H1 (cell line): ENCODE measurements around the gene OTOS. TPM values are rescaled to one million over a fixed set of nuclear protein-coding genes. Genes with fewer than 3 reads are reported as not detected.

Experiments
- ASH2L ChIP-seq: fragments of 200-600, 300-600 bp; sonication (generic); IDR thresholded peaks from one replicate; pipeline ENCODE4 v1.7.1; 2017; ENCODE audit warnings: low read length
- polyA plus RNA-seq, 7 experiments: library from polyadenylated mRNA; depleted of rRNA in 3 of 7; stranded (reverse) in 5 of 7; unstranded in 2 of 7; fragments of >200 nt in 5 of 7; fragments of 200-250 nt in 2 of 7; gene quantifications; 1 replicate in 5 of 7; 2 replicates in 1 of 7; 4 replicates in 1 of 7; pipeline versions ENCODE4 v1.2.1 to v1.2.3, GENCODE V29; 2011 to 2013; ENCODE audit warnings: missing spikeins in 2 of 7, mixed read lengths in 2 of 7
- total RNA-seq: library from RNA; stranded (reverse); fragmentation: NEBNext Ultra II Directional; extraction: Animal tissue kit (Norgen Biotek cat#: 25700); gene quantifications from 2 replicates; pipeline ENCODE4 v1.2.1, GENCODE V29; 2021
- TF ChIP-seq, protein P1 (sequence below): fragments of 300-600 bp; sonication (generic); IDR thresholded peaks from 2 replicates; pipeline ENCODE4 v1.7.1; 2012; ENCODE audit warnings: low read length, moderate library complexity, mild to moderate bottlenecking, inconsistent platforms; ENCODE audit not compliant: insufficient replicate concordance

The OTOS gene
- total and polyA plus RNA-seq, 2 of the 8 experiments (the other 6 are each of a cell fraction or from before 2014, with no cell fraction given): 0.17 TPM; not detected in 1

- TF ChIP-seq, protein P1, sequence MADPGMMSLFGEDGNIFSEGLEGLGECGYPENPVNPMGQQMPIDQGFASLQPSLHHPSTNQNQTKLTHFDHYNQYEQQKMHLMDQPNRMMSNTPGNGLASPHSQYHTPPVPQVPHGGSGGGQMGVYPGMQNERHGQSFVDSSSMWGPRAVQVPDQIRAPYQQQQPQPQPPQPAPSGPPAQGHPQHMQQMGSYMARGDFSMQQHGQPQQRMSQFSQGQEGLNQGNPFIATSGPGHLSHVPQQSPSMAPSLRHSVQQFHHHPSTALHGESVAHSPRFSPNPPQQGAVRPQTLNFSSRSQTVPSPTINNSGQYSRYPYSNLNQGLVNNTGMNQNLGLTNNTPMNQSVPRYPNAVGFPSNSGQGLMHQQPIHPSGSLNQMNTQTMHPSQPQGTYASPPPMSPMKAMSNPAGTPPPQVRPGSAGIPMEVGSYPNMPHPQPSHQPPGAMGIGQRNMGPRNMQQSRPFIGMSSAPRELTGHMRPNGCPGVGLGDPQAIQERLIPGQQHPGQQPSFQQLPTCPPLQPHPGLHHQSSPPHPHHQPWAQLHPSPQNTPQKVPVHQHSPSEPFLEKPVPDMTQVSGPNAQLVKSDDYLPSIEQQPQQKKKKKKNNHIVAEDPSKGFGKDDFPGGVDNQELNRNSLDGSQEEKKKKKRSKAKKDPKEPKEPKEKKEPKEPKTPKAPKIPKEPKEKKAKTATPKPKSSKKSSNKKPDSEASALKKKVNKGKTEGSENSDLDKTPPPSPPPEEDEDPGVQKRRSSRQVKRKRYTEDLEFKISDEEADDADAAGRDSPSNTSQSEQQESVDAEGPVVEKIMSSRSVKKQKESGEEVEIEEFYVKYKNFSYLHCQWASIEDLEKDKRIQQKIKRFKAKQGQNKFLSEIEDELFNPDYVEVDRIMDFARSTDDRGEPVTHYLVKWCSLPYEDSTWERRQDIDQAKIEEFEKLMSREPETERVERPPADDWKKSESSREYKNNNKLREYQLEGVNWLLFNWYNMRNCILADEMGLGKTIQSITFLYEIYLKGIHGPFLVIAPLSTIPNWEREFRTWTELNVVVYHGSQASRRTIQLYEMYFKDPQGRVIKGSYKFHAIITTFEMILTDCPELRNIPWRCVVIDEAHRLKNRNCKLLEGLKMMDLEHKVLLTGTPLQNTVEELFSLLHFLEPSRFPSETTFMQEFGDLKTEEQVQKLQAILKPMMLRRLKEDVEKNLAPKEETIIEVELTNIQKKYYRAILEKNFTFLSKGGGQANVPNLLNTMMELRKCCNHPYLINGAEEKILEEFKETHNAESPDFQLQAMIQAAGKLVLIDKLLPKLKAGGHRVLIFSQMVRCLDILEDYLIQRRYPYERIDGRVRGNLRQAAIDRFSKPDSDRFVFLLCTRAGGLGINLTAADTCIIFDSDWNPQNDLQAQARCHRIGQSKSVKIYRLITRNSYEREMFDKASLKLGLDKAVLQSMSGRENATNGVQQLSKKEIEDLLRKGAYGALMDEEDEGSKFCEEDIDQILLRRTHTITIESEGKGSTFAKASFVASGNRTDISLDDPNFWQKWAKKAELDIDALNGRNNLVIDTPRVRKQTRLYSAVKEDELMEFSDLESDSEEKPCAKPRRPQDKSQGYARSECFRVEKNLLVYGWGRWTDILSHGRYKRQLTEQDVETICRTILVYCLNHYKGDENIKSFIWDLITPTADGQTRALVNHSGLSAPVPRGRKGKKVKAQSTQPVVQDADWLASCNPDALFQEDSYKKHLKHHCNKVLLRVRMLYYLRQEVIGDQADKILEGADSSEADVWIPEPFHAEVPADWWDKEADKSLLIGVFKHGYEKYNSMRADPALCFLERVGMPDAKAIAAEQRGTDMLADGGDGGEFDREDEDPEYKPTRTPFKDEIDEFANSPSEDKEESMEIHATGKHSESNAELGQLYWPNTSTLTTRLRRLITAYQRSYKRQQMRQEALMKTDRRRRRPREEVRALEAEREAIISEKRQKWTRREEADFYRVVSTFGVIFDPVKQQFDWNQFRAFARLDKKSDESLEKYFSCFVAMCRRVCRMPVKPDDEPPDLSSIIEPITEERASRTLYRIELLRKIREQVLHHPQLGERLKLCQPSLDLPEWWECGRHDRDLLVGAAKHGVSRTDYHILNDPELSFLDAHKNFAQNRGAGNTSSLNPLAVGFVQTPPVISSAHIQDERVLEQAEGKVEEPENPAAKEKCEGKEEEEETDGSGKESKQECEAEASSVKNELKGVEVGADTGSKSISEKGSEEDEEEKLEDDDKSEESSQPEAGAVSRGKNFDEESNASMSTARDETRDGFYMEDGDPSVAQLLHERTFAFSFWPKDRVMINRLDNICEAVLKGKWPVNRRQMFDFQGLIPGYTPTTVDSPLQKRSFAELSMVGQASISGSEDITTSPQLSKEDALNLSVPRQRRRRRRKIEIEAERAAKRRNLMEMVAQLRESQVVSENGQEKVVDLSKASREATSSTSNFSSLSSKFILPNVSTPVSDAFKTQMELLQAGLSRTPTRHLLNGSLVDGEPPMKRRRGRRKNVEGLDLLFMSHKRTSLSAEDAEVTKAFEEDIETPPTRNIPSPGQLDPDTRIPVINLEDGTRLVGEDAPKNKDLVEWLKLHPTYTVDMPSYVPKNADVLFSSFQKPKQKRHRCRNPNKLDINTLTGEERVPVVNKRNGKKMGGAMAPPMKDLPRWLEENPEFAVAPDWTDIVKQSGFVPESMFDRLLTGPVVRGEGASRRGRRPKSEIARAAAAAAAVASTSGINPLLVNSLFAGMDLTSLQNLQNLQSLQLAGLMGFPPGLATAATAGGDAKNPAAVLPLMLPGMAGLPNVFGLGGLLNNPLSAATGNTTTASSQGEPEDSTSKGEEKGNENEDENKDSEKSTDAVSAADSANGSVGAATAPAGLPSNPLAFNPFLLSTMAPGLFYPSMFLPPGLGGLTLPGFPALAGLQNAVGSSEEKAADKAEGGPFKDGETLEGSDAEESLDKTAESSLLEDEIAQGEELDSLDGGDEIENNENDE: no peak
- TF ChIP-seq ASH2L: no peak
Observed at GRCh38 chr2:240153418-240153817, 13.0 kb upstream of the OTOS start (continued).
